ENCODE results near the gene RNF4. TPM values are rescaled to one million over a fixed set of nuclear protein-coding genes. Genes with fewer than 3 reads are reported as not detected.

The RNF4 gene
- total and polyA plus RNA-seq, 2 experiments from 2014 or later: 63.1 to 66.5 TPM

GRCh38 chr4:2432004-2432403 lies 36.9 kb upstream of the RNF4 start:
- H3K4me3 ChIP-seq: no peak overlapping the region
- H3K27ac ChIP-seq: no peak overlapping the region
- no peaks in the 10 kb centered on the region for H3K79me2 ChIP-seq (ENCODE audit: insufficient read depth)
- no peaks in the 10 kb centered on the region for H3K9me2 ChIP-seq (ENCODE audit: insufficient read depth)
- no peaks in the 10 kb centered on the region for H3K4me1 ChIP-seq (ENCODE audit: insufficient read depth)
- H3K9me3 ChIP-seq (ENCODE audit: low read depth): no peaks in the 10 kb centered on the region
- no peak overlapping the region for H3K9ac ChIP-seq
- in situ Hi-C loops (cut with MboI): no loop called here
- no peak for DNase-seq
- H3K27me3 ChIP-seq (replicated peaks; ENCODE audit: insufficient read depth): no peaks in the 10 kb centered on the region
- no peaks in the 10 kb centered on the region for H3K36me3 ChIP-seq (ENCODE audit: low read depth)
- no peak overlapping the region for H2AFZ ChIP-seq
- H3K4me2 ChIP-seq (ENCODE audit: unreplicated experiment): no peak overlapping the region
- peaks cover 20% of the 10 kb centered on the region for H3F3A ChIP-seq (ENCODE audit: insufficient read depth)
- TF ChIP-seq EZH2 (IDR thresholded peaks at IDR 0.05; ENCODE audit: insufficient read depth, poor library complexity, severe bottlenecking): no peak
- no peak for TF ChIP-seq EZH2phosphoT487 (IDR thresholded peaks at IDR 0.05; ENCODE audit: insufficient read depth, low read depth)
- no peaks in the 10 kb centered on the region for H4K20me1 ChIP-seq (ENCODE audit: insufficient read depth)

- no peaks in the 10 kb centered on the region for H3K36me3 ChIP-seq (ENCODE audit: low read depth)
- peak; percentile 22 for DNase-seq
- in situ Hi-C loops (cut with MboI): no loop called here
- no peaks in the 10 kb centered on the region for H4K20me1 ChIP-seq (ENCODE audit: insufficient read depth)
- 73 to 76% methylated on average over 17 to 20 of the region's 20 CpGs for WGBS, 2 experiments (ENCODE audit: low coverage in 1 of 2, low lambda C conversion rate in 2 of 2, missing lambda C conversion rate in 2 of 2)
- H3K4me1 ChIP-seq (ENCODE audit: insufficient read depth): no peaks in the 10 kb centered on the region
- H3K9me3 ChIP-seq (ENCODE audit: low read depth): no peaks in the 10 kb centered on the region
- H3K4me2 ChIP-seq (ENCODE audit: unreplicated experiment): no peak overlapping the region
- no peak overlapping the region for H3K27ac ChIP-seq
- no peak overlapping the region for H2AFZ ChIP-seq
- TF ChIP-seq EZH2phosphoT487 (IDR thresholded peaks at IDR 0.05; ENCODE audit: insufficient read depth, low read depth): no peak
- no peak for TF ChIP-seq EZH2 (IDR thresholded peaks at IDR 0.05; ENCODE audit: insufficient read depth, poor library complexity, severe bottlenecking)
- H3K4me3 ChIP-seq: no peak overlapping the region
- H3K9ac ChIP-seq: no peak overlapping the region
- H3K79me2 ChIP-seq (ENCODE audit: insufficient read depth): no peaks in the 10 kb centered on the region
- no peaks in the 10 kb centered on the region for H3K27me3 ChIP-seq (replicated peaks; ENCODE audit: insufficient read depth)
- H3F3A ChIP-seq (ENCODE audit: insufficient read depth): peaks cover 20% of the 10 kb centered on the region
- H3K9me2 ChIP-seq (ENCODE audit: insufficient read depth): no peaks in the 10 kb centered on the region
Observed at GRCh38 chr4:2432991-2433530, 35.8 kb upstream of the RNF4 start.

GRCh38 chr4:2433609-2434350 lies 35.1 kb upstream of the RNF4 start:
- no peak overlapping the region for H3K27ac ChIP-seq
- no peak overlapping the region for H3K4me2 ChIP-seq (ENCODE audit: unreplicated experiment)
- H3K9me3 ChIP-seq (ENCODE audit: low read depth): no peaks in the 10 kb centered on the region
- peaks cover 20% of the 10 kb centered on the region for H3F3A ChIP-seq (ENCODE audit: insufficient read depth)
- WGBS, 2 experiments (ENCODE audit: low coverage in 1 of 2, low lambda C conversion rate in 2 of 2, missing lambda C conversion rate in 2 of 2): 82 to 83% methylated on average over 28 to 29 of the region's 29 CpGs
- H2AFZ ChIP-seq: no peak overlapping the region
- H3K9ac ChIP-seq: no peak overlapping the region
- in situ Hi-C loops (cut with MboI): no loop called here
- no peak for DNase-seq
- H3K9me2 ChIP-seq (ENCODE audit: insufficient read depth): no peaks in the 10 kb centered on the region
- H3K27me3 ChIP-seq (replicated peaks; ENCODE audit: insufficient read depth): no peaks in the 10 kb centered on the region
- H3K4me3 ChIP-seq: no peak overlapping the region
- no peaks in the 10 kb centered on the region for H4K20me1 ChIP-seq (ENCODE audit: insufficient read depth)
- no peaks in the 10 kb centered on the region for H3K36me3 ChIP-seq (ENCODE audit: low read depth)
- H3K79me2 ChIP-seq (ENCODE audit: insufficient read depth): no peaks in the 10 kb centered on the region
- no peak for TF ChIP-seq EZH2 (IDR thresholded peaks at IDR 0.05; ENCODE audit: insufficient read depth, poor library complexity, severe bottlenecking)
- TF ChIP-seq EZH2phosphoT487 (IDR thresholded peaks at IDR 0.05; ENCODE audit: insufficient read depth, low read depth): no peak
- H3K4me1 ChIP-seq (ENCODE audit: insufficient read depth): no peaks in the 10 kb centered on the region

DNA sequence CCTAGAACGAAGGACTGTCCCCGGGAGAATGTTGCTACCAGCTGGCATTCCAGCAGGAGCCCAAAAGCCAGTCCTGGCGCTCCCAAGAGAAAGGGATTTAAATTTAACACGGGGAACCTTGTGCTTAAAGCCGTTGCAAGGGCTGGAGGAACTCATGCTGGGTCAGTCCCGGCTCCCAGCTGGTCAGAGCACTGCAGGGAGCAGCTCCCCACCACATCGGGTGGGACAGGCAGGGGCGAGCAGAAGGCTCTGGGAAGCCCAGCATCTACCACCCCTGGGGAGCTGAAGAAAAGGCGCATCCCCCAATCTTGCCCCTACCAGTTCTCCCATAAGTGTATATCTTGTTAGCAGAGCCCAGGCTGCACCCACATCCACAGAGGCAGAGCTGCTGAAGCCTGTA lies 34.5 kb upstream of the RNF4 start:
- no peaks in the 10 kb centered on the region for H3K36me3 ChIP-seq (ENCODE audit: low read depth)
- WGBS, 2 experiments (ENCODE audit: low coverage in 1 of 2, low lambda C conversion rate in 2 of 2, missing lambda C conversion rate in 2 of 2): 79% methylated on average over 9 of the region's 9 CpGs
- no peaks in the 10 kb centered on the region for H4K20me1 ChIP-seq (ENCODE audit: insufficient read depth)
- H3K79me2 ChIP-seq (ENCODE audit: insufficient read depth): no peaks in the 10 kb centered on the region
- in situ Hi-C loops (cut with MboI): no loop called here
- H3K27me3 ChIP-seq (replicated peaks; ENCODE audit: insufficient read depth): no peaks in the 10 kb centered on the region
- no peaks in the 10 kb centered on the region for H3K9me3 ChIP-seq (ENCODE audit: low read depth)
- no peaks in the 10 kb centered on the region for H3K4me1 ChIP-seq (ENCODE audit: insufficient read depth)
- DNase-seq: no peak
- no peak overlapping the region for H2AFZ ChIP-seq
- no peak overlapping the region for H3K4me3 ChIP-seq
- no peak overlapping the region for H3K27ac ChIP-seq
- no peaks in the 10 kb centered on the region for H3K9me2 ChIP-seq (ENCODE audit: insufficient read depth)
- H3K4me2 ChIP-seq (ENCODE audit: unreplicated experiment): no peak overlapping the region
- no peak overlapping the region for H3K9ac ChIP-seq
- no peak for TF ChIP-seq EZH2phosphoT487 (IDR thresholded peaks at IDR 0.05; ENCODE audit: insufficient read depth, low read depth)
- TF ChIP-seq EZH2 (IDR thresholded peaks at IDR 0.05; ENCODE audit: insufficient read depth, poor library complexity, severe bottlenecking): no peak
- H3F3A ChIP-seq (ENCODE audit: insufficient read depth): peaks cover 20% of the 10 kb centered on the region

Measured in GM23248 (cell line).